GM19468 (cell line): ENCODE results near the gene ALG1.
"Not testable (repeated sequence)": the region's sequence is repeated elsewhere in the genome, so short reads cannot be mapped to it uniquely, and the experiment has no call there.

Experiments used
- ATAC-seq: cut with Tn5 transposase; IDR thresholded peaks from one replicate; pipeline ENCODE4 v1.9.1; 2021; ENCODE audit warnings: mild to moderate bottlenecking, moderate library complexity, moderate number of reproducible peaks; ENCODE audit not compliant: unreplicated experiment; ENCODE audit errors: extremely low read depth

The ALG1 gene

GRCh38 chr16:5071341-5071680 lies 332 bp upstream of the ALG1 start:
- no peak for ATAC-seq

GRCh38 chr16:5072334-5073278 lies 963 bp downstream of the ALG1 start:
- no peak for ATAC-seq

GRCh38 chr16:5073279-5073629 lies 1.6 kb downstream of the ALG1 start:
- no peak for ATAC-seq

- not testable (repeated sequence) for ATAC-seq
Observed at GRCh38 chr16:5073771-5074170, 2.1 kb downstream of the ALG1 start.

GRCh38 chr16:5075637-5076036 lies 4.0 kb downstream of the ALG1 start:
- no peak for ATAC-seq

GRCh38 chr16:5077304-5077703 lies 5.7 kb downstream of the ALG1 start:
- ATAC-seq = no peak

GRCh38 chr16:5078626-5079025 lies 7.0 kb downstream of the ALG1 start:
- no peak for ATAC-seq

GRCh38 chr16:5080461-5080860 lies 8.8 kb downstream of the ALG1 start:
- ATAC-seq = not testable (repeated sequence)

GRCh38 chr16:5080996-5081395 lies 9.4 kb downstream of the ALG1 start:
- ATAC-seq = not testable (repeated sequence)

- ATAC-seq = not testable (repeated sequence)
Observed at GRCh38 chr16:5083646-5084045, 12.0 kb downstream of the ALG1 start.

GRCh38 chr16:5084099-5084731 lies 12.6 kb downstream of the ALG1 start:
- ATAC-seq = not testable (repeated sequence)

GRCh38 chr16:5084802-5085201 lies 13.2 kb downstream of the ALG1 start:
- ATAC-seq = not testable (repeated sequence)

- not testable (repeated sequence) for ATAC-seq
Observed at GRCh38 chr16:5085716-5086115, 14.1 kb downstream of the ALG1 start.

- ATAC-seq = not testable (repeated sequence)
Observed at GRCh38 chr16:5088086-5088790, 16.6 kb downstream of the ALG1 start.

GRCh38 chr16:5088936-5089335 lies 17.3 kb downstream of the ALG1 start:
- ATAC-seq = not testable (repeated sequence)

- ATAC-seq = not testable (repeated sequence)
Observed at GRCh38 chr16:5089911-5090555, 18.4 kb downstream of the ALG1 start.

- ATAC-seq = not testable (repeated sequence)
Observed at GRCh38 chr16:5090592-5090991, 18.9 kb downstream of the ALG1 start.

GRCh38 chr16:5093081-5093480 lies 21.4 kb downstream of the ALG1 start:
- ATAC-seq = not testable (repeated sequence)

GRCh38 chr16:5093746-5094145 lies 22.1 kb downstream of the ALG1 start:
- ATAC-seq = not testable (repeated sequence)

- not testable (repeated sequence) for ATAC-seq
Observed at GRCh38 chr16:5095145-5095830, 23.6 kb downstream of the ALG1 start.
